GM12892 (cell line): ENCODE results near the gene DND1.

Experiments used
- POLR2A ChIP-seq: IDR thresholded peaks from 2 replicates; pipeline ENCODE4 v1.6.1; 2011; ENCODE audit warnings: low read depth, low read length, control low read depth
- TAF1 ChIP-seq: IDR thresholded peaks from 2 replicates; pipeline ENCODE4 v1.6.1; 2011; ENCODE audit warnings: low read depth, mild to moderate bottlenecking, control low read depth, low read length, borderline replicate concordance

DNA sequence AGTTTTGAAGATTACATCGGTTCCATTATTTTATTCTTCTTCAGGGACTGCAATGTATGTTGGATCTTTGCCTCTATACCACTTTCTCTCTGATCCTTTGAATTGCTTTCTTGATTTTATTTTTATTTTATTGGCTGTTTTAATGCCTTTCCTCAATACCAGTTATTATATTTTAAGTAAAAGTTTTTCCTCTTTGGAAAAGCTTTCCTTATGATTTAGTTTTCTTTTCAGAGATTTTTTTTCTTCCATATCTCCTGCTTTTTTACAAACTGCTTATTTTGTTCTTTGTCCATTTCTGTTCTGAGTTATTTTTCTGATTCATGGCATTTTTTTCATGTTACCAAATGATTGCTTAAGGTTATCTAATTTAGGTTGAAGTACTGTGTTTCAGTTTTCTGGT, 38.4 kb upstream of the DND1 start:
- TF ChIP-seq POLR2A (no peak), TAF1 (no peak)
